Mucosa of rectum (tissue), 2 donors: ENCODE data around the gene SEZ6L2.
"Not testable (repeated sequence)": the region's sequence is repeated elsewhere in the genome, so short reads cannot be mapped to it uniquely, and the experiment has no call there.

Source experiments
- H3K27ac ChIP-seq, 2 donors: one replicate each; pipeline ENCODE4 v1.7.0; 2013; ENCODE audit warnings: inconsistent platforms in 2 of 2, low read depth in 2 of 2, low read length in 2 of 2
- H3K27me3 ChIP-seq, 2 donors: one replicate each; pipeline ENCODE4 v1.7.0; 2013; ENCODE audit warnings: low read length in 2 of 2; ENCODE audit not compliant: control insufficient read depth in 2 of 2, insufficient read depth in 2 of 2
- H3K36me3 ChIP-seq, 2 donors: one replicate each; pipeline ENCODE4 v1.7.0; 2013; ENCODE audit warnings: low read length in 2 of 2; ENCODE audit not compliant: control insufficient read depth in 2 of 2, insufficient read depth in 2 of 2
- H3K4me1 ChIP-seq, 2 donors: one replicate each; pipeline ENCODE4 v1.7.0; 2013; ENCODE audit warnings: low read length in 2 of 2, mild to moderate bottlenecking in 1 of 2; ENCODE audit not compliant: control insufficient read depth in 2 of 2, insufficient read depth in 2 of 2
- H3K4me3 ChIP-seq, 2 donors: one replicate each; pipeline ENCODE4 v1.7.0; 2013; ENCODE audit warnings: low read length in 2 of 2
- H3K9ac ChIP-seq, 2 donors: one replicate each; pipeline ENCODE4 v1.7.0; 2013; ENCODE audit warnings: low read length in 2 of 2, low read depth in 1 of 2, mild to moderate bottlenecking in 1 of 2
- H3K9me3 ChIP-seq, 2 donors: one replicate each; pipeline ENCODE4 v1.7.0; 2013; ENCODE audit warnings: low read length in 2 of 2; ENCODE audit not compliant: control insufficient read depth in 2 of 2
- donor health status: healthy.
- donor health status: Normal muscosa, but diverticular disease.

The SEZ6L2 gene

DNA sequence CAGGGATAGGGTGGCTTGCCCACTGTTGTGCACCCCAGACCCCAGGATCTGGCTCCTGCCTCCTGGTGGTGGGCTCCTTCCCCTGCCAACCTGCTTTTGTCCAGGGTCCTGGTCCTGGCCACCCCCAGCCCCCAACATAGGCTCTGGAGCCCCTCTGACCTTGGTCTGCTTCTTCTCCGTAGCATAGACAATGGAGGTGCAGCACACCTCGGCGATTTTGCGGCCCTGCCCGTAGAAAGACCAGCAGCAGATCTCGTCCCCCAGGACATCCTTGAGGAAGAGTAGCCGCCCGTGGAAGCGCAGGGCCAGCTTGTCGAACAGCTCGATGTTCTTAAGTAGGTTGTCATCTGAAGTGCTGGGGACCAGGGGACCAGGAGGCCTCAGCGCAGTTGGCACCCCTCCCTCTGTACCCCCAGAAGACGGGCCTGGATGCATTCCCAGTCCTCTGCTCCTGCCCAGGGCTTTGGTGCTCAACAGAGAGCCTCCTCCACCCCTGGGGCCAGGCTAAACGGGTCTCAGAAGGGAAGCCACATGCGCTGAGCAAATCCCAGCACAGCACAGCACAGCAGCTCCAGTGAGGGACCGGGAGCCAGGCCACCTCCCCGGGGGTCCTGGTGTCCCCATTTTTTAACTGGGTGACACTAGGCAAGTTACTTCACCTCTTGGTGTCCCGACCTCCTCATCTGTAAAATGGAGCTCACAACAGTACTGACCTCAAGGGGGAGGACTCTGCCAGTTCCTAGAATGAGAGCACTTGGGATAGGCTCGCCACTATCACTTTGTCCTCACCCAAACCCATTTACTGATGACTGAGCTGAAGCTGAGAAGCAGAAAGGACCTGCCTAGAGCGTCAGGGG is 11.7 kb upstream of the SEZ6L2 start:
- Histone ChIP-seq H3K36me3 (peaks cover 4 to 7% of the 10 kb centered on the region in 2 donors), H3K27ac (no peak overlapping the region), H3K9me3 (no peaks in the 10 kb centered on the region), H3K4me1 (no peaks in the 10 kb centered on the region), H3K4me3 (no peak overlapping the region), H3K27me3 (no peaks in the 10 kb centered on the region), H3K9ac (no peak overlapping the region)

DNA sequence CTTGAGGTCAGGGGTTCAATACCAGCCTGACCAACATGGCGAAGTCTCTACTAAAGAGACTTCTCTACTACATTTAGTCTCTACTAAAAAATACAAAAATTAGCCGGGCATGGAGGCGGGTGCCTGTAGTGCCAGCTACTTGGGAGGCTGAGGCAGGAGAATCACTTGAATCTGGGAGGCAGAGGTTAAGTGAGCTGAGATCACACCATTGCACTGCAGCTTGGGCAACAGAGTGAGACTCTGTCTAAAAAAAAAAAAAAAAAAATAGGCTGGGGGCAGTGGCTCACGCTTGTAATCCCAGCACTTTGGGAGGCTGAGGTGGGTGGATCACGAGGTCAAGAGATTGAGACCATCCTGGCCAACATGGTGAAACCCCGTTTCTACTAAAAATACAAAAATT is 10.5 kb upstream of the SEZ6L2 start:
- H3K27me3 ChIP-seq, H3K4me1 ChIP-seq, H3K9me3 ChIP-seq, H3K9ac ChIP-seq, H3K4me3 ChIP-seq, H3K36me3 ChIP-seq, H3K27ac ChIP-seq: not testable (repeated sequence)

DNA sequence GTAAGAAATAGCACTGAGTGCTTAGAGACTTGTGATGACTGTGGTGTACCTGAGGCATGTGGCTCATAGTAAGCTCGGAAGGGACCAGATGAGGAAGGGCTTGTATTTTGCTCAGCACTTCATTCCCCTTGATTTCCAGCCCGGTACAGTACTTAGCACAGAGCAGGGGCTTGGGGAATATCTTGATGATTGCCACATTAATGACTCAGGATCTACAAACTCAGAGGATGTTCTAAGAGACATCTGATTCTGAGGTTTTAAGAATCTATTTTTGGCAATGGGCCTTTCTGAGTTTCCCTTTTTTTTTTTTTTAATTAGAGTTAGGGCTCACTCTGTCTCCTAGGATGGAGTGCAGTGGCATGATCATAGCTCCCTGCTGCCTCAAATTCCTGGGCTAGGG is 10.0 kb upstream of the SEZ6L2 start:
- H3K4me3 ChIP-seq, result no peak overlapping the region
- H3K9me3 ChIP-seq, result no peaks in the 10 kb centered on the region
- no peak overlapping the region for H3K27ac ChIP-seq
- no peaks in the 10 kb centered on the region for H3K27me3 ChIP-seq
- peaks cover 2 to 5% of the 10 kb centered on the region in 2 donors for H3K36me3 ChIP-seq
- H3K4me1 ChIP-seq, result no peaks in the 10 kb centered on the region
- H3K9ac ChIP-seq, result no peak overlapping the region

DNA sequence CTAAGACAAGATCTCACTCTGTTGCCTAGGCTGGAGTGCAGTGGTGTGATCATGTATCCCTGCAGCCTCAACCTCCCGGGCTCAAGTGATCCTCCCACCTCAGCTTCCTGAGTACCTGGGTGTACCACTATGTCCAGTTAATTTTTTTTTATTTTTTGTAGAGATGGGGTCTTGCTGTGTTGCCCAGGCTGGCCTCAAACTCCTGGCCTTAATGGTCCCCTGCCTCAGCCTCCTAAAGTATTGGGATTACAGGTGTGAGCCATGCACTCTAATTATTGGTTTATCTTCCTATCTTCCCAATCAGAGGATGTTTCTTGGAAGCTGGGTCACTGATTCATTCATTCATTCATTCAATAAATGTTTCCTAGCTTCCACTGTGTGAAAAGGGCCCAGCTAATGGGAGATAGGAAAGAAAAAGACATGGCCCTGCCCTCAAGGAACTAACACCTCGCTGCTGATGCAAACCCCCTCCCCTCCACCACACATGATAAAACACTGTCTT is 9.4 kb upstream of the SEZ6L2 start:
- Histone ChIP-seq H3K4me1 (no peaks in the 10 kb centered on the region), H3K9ac (no peak overlapping the region), H3K27ac (no peak overlapping the region), H3K27me3 (no peaks in the 10 kb centered on the region), H3K4me3 (no peak overlapping the region), H3K9me3 (no peaks in the 10 kb centered on the region), H3K36me3 (peaks cover 0 to 2% of the 10 kb centered on the region in 2 donors)

DNA sequence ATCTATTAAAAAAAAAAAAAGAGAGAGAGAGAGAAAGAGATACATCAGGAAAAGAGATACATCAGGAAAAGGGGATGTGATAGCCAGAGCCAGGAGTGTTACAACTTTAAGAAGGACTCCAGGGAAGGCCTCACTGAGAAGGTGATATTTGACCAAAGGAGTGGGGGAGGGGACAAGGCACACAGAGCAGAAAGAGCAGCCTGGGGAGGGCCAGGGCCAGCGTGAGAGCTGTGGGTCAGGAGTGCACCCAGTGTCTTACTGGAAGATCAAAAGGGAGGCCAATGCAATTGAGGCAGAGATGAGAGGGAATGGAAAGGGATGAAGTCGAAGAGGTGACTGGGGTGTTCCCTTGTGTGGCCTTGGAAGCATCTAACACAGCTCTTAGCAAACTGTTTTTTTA is 8.6 kb upstream of the SEZ6L2 start:
- H3K9ac ChIP-seq, result no peak overlapping the region
- no peaks in the 10 kb centered on the region for H3K4me1 ChIP-seq

DNA sequence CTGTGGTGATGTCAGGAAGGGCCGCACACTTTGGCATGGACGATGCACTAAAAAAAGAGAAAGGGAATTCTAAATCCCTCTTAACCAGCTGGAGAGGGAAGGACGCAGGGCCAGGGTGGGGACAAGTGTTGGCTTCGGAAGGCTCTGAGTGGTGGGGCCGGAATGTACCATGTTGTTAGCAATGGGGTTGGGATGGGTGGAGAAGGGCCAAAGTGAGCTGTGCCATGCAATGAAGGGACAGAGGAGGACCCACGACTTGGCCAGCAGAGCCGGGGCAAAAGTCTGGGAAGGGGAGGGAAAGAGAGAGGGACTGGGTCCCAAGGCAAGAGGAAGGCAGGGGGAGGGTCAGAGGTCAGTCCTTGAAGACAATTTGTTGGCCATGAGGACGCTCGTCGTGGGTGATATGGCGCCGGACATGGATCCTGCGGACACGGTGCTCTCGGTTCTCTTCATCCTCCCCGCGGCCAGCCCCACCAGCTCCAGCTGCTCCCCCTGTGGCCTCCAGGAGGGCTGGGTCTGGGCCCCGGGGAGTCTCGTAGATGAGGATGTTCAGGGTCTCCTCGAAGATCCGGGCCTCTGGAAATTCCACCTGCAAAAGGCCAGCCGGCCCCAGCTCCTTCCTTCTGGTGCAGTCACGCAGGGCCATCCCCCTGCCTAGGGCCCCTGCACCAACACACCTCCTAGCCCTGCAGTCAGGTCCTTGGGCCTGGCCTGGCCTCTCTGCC is 7.3 kb upstream of the SEZ6L2 start:
- H3K9ac ChIP-seq, result no peak overlapping the region
- H3K27ac ChIP-seq, result no peak overlapping the region
- H3K9me3 ChIP-seq, result no peaks in the 10 kb centered on the region
- no peak overlapping the region for H3K4me3 ChIP-seq
- peaks cover 0 to 2% of the 10 kb centered on the region in 2 donors for H3K36me3 ChIP-seq
- H3K27me3 ChIP-seq, result no peaks in the 10 kb centered on the region
- H3K4me1 ChIP-seq, result no peaks in the 10 kb centered on the region

More for the DNA sequence above, 8.6 kb upstream of the SEZ6L2 start:
- Histone ChIP-seq H3K27ac (no peak overlapping the region), H3K27me3 (no peaks in the 10 kb centered on the region), H3K9me3 (no peaks in the 10 kb centered on the region), H3K36me3 (peaks cover 0 to 2% of the 10 kb centered on the region in 2 donors), H3K4me3 (no peak overlapping the region)

DNA sequence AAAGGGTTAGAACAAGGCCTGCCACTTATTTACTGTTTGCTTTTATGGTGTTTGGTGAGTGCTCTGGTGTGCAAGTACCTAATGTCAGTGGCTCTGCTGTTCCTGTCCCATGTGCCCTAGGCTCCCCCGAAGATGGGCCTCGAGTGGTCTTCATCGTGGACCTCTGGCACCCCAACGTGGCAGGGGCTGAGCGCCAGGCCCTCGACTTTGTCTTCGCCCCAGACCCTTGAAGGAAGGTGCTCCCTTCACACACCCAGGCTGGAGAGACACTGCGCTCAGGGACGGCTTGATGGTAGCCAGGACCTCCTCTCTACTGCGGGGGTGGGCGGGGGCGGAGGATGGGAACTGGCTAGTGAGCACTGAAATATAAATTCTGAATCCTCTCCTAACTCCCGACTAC is 6.3 kb upstream of the SEZ6L2 start:
- no peaks in the 10 kb centered on the region for H3K27me3 ChIP-seq
- H3K27ac ChIP-seq, result no peak overlapping the region
- no peak overlapping the region for H3K9ac ChIP-seq
- H3K4me3 ChIP-seq, result no peak overlapping the region
- H3K4me1 ChIP-seq, result peaks cover 0 to 1% of the 10 kb centered on the region in 2 donors
- peaks cover 0 to 2% of the 10 kb centered on the region in 2 donors for H3K36me3 ChIP-seq
- H3K9me3 ChIP-seq, result no peaks in the 10 kb centered on the region

DNA sequence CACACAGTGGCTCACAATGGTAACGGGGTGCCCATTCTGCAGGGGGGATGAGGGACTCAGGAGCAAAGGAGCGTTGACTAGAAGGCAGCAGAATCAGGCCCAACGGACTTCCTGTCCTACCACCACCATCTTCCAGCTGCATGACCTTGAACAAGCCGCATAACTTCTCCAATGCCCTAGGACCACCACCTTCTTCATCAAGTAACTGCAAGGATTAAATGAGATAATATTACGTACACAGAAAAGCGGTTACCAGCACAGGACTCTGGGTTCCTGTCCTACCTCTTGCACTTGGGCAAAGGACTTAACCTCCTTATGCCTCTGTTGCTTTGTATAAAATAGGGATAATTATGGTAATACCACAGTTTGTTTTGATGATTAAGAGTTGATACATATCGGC is 5.6 kb upstream of the SEZ6L2 start:
- no peak overlapping the region for H3K27ac ChIP-seq
- no peak overlapping the region for H3K4me3 ChIP-seq
- no peaks in the 10 kb centered on the region for H3K27me3 ChIP-seq
- peaks cover 0 to 2% of the 10 kb centered on the region in 2 donors for H3K36me3 ChIP-seq
- H3K4me1 ChIP-seq, result peaks cover 0 to 5% of the 10 kb centered on the region in 2 donors
- no peaks in the 10 kb centered on the region for H3K9me3 ChIP-seq
- H3K9ac ChIP-seq, result no peak overlapping the region

DNA sequence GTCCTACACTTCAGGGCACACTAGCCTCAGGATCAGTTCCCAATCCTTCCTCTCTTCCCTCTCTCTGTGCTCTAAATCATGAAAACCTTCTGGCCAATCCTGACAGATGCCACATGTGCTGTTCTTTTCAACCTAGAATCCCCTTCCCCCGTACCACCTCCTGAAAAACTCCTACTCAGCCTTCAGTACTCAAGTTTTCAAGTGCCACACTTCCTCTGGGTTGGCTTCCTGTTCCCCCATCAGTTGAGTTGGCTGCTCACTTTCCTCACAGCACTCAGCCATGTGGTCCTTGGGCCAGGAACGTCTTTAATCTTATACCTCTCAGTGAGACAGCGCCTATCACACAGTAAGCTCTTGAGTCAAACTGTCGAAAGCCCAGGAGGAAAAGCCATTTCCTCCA is 4.2 kb upstream of the SEZ6L2 start:
- H3K9ac ChIP-seq, result no peak overlapping the region
- no peak overlapping the region for H3K27ac ChIP-seq
- no peaks in the 10 kb centered on the region for H3K27me3 ChIP-seq
- peaks cover 4 to 12% of the 10 kb centered on the region in 2 donors for H3K4me1 ChIP-seq
- H3K9me3 ChIP-seq, result no peaks in the 10 kb centered on the region
- H3K4me3 ChIP-seq, result no peak overlapping the region
- no peaks in the 10 kb centered on the region for H3K36me3 ChIP-seq

DNA sequence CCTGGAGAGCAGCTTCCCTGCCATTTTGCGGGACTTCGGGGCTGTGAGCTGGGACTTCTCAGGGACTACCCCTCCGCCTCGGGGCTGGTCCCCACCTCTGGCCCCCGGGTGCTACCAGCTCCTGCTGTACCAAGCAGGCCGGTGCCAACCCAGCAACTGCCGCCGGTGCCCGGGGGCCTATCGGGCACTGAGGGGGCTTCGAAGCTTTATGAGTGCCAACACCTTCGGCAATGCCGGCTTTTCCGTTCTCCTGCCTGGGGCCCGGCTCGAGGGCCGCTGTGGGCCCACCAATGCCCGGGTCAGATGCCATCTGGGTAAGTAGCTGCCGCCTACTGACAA is 2.2 kb upstream of the SEZ6L2 start:
- Histone ChIP-seq H3K27ac (no peak overlapping the region), H3K9ac (no peak overlapping the region), H3K27me3 (peaks cover 0 to 3% of the 10 kb centered on the region in 2 donors)

More for the DNA sequence above, 2.2 kb upstream of the SEZ6L2 start:
- H3K36me3 ChIP-seq, result no peaks in the 10 kb centered on the region
- peaks cover 4 to 13% of the 10 kb centered on the region in 2 donors for H3K4me1 ChIP-seq
- no peak overlapping the region for H3K4me3 ChIP-seq
- no peaks in the 10 kb centered on the region for H3K9me3 ChIP-seq
